ENCODE measurements around the gene PHYKPL.

- TF ChIP-seq EZH2 (IDR thresholded peaks at IDR 0.05; ENCODE audit: borderline replicate concordance, low read depth, low read length, poor library complexity, severe bottlenecking) (no peak), CTCF (conservative IDR thresholded peaks at IDR 0.05; ENCODE audit: low read depth, low read length) (no peak)
Measured at GRCh38 chr5:178162481-178162880, 70.1 kb downstream of the PHYKPL start.
